Epidermal melanocyte (primary cell): Measurements from ENCODE around the gene CABP7.

Source experiments
- DNase-seq: peaks from one replicate; pipeline ENCODE4 v3.0.0; 2011; ENCODE audit warnings: low spot score; ENCODE audit not compliant: insufficient read length

The CABP7 gene

DNA sequence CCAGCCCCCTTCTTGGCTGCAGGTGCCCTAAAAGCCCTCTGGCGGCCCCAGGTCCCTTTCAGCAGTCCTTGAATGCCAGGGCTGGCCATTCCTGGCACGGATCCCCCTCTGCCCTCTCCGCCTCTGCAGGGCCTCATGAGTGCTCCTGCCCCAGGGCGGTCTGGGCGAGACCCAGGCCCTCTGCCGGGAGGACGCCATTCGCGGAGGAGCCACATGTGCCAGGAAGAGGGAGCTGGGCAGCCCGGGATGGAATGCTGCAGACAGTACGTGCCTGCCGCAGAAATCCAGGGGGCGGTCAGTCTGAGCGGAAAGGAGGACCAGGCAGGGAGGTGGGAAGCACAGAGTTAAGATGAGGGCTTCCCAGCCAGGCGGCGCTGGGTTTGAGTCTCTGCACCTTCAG, 2.8 kb downstream of the CABP7 start:
- no peak for DNase-seq

DNA sequence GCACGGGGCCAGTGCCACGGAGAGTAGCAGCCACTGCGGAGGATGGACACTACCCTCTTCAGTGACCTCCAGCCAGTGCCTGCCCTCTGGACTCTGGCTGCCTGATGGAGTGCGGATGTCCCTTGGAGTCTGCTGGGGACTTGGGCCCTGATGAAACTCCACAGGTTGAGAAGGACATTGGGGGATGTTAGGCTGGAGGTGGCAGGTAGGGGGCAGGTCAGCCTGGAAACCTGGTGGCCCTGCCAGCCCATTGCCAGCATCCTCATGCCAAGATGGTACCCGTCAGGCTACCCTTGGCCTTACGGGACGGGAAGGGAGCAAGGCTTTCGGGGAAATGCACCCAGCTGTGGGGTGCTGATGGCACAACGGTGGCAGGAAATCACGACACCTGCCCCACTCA, 4.0 kb downstream of the CABP7 start:
- DNase-seq: no peak

DNA sequence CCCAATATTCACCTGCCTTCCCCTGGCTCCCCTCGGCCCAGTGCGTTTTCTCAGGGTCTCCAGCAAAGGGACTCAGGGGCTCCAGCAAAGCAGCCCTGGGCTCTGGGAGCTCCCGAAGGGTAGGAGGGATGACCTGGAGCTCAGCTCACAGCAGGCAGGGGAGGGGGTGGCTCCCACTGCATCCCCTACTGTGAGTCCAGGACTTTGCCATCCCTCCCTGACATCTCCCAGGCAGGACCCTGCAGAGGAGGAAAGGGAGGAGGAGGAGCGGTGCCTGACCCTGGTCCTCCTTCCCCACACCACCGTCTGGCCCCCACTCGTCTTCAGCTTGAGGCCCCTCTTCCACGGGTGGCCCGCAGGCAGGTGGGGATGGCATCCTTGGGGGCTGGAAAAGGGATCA, 5.0 kb downstream of the CABP7 start:
- DNase-seq: no peak

DNA sequence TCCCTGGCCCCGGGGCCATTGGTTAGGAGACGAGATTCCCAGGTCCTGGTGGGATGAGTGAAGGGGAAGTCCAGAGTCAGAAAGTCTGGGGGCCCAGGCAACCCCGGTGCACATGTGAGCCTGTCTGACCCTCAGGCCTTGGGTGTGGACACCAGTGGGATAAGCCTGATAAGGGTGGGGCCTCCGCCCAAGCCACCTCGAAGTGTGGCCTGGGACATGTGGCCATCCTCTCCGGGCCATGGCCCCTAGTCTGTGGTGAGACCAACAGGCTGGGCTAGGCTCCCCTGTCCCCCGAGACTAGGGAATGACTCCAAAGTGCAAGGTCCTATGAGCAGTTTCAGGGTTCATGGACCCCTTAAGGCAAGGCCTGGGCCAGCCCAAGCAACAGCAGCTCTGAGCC, 6.3 kb downstream of the CABP7 start:
- no peak for DNase-seq

DNA sequence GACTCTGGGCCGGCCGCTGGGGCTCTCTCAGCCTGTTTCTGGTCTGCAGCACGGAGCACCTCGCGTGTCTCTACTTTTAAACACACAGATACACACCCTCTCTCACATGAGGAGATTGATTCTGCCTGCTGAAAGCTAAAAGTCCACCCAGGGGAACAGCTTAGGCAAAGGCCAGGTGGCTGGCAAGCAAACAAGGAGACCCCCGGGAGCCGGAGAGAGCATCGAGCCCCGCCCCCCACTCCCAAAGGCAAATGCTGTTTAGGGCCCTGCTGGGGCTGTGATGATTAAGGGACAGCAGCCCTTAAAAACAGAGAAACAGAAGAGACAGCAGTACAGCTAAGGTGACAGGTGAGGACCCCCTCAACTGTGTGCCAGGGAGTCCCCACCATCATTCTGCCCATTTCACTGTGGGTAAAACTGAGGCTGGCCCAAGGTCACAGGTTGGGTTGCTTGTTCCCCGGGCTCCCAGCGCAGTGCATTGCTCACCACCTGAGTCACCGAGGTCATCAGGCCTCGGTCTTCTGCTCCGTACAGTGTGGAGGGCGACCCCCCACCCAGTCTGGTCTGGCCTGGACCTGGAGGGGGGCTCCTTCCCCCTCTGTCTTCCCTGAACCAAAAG, 6.8 kb downstream of the CABP7 start:
- DNase-seq: no peak

DNA sequence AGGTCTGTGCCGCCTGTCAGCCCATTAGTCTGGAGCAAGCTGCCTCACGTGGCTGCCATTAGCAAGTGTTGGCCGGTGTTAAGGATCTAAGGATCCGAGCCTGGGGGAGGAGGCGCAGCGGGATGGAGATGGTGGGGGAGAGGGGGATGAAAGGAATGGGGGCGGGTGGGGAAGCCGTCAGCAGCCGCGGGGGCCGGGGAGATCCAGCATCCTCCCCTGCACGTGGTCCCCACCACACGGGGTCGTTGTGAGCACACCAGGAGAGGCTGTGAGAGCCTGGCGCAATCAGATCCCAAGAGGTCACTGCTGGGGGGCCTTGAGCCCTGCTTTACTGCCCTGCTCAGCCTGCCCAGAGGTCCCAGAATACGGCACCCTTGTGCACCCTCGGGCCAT, 7.3 kb downstream of the CABP7 start:
- no peak for DNase-seq

DNA sequence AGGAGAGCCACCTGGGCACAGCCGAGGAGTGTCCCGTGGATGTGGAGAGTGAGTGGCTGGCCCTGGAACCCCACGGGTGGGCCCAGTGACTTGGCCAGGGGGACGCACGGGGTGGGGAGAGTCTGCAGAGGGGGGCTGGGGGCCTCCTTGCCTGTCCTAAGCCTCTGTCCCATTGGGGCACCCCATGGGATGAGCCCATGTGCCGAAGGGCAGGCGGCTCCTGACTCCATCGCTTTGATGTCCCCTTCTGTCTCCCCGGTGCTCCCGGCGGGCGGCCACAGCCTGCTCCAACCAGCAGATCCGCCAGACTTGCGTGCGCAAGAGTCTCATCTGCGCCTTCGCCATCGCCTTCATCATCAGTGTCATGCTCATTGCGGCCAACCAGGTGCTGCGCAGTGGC, 9.4 kb downstream of the CABP7 start:
- no peak for DNase-seq

DNA sequence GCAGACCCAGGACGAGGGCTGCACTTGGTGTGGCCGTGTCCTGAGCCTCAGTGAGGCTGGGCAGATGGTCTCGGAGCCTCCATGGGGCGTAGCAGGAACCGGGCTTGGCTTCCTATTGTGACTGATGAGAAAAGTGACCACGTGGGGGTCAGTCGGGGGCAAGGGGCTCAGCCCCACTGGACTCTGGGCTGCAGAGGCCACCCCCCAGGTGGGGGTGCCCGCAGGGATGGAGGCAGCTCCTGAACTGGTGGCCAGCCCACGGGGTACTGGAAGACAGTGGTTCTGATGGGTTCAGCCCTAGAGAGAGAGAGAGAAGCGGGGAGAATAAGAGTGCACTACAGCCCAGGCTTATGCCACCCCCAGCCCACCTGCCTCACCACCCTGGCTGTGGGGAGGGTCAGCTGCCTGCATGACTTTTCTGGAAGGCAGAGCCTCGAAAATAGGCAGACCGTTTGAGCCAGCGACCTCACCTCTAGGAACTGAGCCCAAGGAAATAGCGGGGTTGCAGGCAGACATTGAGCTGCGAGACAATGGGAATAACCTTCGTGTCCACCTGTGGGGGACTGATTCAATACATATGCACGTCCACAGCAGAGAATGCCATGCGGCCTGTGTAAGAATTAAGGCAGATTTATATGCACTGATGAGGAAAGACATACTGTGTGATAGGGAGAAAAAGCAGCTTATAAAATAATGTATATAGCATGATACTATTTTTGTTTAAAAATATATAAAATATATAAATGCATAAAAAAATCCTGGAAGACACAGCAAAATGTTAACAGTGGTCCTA, 11.5 kb downstream of the CABP7 start:
- no peak for DNase-seq

DNA sequence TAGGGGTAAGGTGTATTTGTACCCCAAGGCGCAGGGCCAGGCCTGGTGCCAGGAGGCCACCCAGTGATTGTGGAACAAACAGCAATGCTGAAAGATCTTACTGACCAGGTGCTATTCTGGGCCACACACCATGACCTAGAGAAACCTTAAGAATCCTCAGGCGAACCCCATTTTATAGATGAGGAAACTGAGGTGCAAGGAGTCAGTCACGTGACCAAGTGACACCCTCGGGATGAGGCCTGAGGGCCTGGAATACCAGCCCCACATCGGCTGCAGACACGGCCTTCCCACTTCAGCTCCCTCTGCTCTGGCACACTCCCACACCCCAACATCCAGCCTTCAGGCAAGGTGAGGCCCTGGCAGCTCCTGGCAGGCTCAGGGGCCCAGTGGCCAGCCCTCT, 13.1 kb downstream of the CABP7 start:
- no peak for DNase-seq

DNA sequence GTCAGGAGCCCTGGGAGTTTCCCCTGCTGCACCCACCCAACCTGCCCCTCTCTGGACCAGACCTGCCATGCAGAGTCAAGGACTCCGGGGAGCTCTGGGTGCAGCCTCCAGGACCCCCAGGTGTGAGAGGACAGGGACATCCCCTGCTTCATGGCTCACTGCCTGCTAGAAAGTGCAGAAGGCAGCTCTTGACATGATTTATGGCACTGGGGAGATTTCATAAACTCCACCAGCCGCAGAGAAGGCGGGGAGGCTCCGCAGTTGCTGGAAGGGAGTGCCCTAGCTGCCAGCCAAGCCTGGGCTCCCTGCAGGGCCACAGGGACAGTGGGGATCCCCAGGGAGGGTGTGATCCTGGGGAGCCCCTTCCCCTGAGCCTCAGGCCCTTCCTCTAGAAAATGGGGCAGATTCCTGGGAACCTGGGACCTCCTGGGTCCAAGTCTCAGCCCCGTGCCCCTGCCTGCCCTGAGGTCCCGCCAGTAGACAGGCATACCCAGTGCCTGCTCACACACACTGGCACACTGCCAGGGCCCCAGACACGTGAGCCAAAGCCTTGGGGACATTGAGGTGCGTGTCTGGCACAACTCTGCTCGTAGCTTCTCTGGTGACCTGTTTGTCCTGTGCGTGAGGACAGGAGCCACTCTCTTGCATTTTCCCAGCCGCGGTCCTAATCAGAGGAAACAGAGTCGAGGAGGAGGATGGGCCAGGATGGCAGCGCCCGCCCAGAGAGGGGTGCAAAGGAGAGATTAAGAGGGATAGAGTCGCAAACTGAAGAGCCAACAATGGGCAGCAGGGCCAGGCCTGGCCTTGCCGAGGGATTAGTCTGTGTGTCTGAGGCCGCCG, 13.8 kb downstream of the CABP7 start:
- no peak for DNase-seq

DNA sequence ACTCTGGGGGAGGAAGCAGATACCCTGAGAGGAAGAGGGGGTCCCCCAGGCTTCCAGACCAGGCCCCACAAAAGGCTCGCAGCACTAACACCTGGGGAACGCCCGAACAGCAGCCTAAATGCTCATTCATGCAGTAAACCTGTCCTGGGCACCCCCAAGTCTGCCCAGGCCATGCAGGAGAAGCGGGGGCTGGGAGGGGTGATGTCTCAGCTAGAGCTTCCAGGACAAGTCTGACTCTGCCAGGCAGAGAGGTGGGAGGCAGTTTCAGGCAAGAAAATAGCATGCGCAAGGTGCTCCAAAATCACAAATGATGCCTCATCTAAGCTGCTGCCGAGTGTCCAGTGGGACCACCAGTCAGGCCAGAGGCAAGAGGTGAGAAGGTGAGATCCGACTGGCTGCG, 14.6 kb downstream of the CABP7 start:
- DNase-seq: no peak

DNA sequence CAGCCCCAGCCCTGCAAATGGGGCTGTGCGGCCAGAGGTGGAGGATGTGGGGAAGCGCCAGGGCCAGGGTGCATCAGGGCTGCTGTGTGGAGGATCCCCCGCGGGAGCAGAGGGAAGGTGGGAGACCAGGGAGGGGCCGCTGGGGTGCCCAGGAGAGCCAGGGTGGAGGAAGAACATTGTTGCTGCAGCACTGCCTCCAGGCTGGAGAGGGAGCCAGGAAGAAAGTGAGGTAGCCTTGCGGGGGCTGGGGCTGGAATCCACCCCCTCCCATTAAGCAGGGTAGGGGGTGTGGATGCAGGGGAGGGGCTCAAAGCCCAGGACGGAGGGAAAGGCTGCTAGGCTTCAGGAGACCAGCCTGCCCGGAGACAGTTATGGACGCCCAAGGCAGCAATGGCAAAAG, 15.0 kb downstream of the CABP7 start:
- no peak for DNase-seq

DNA sequence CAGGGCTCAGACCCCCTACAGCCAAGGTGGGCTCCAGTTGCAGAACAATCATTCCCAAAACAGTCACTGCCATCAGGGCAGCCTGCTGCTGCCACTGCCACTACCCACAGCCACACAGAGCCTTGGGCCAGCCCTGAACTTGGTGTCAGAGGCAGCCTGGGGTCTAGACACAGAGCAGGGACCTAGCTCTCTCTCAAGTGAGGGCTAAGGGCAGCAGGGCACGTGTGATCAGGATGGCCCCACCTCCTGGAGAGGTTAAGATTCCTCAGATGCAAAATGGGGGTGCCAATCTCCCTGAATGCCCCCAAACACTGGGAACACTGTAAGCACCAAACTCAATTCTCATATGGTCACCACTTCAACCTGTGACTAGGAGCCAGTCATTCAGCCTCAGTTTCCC, 15.6 kb downstream of the CABP7 start:
- DNase-seq: no peak

DNA sequence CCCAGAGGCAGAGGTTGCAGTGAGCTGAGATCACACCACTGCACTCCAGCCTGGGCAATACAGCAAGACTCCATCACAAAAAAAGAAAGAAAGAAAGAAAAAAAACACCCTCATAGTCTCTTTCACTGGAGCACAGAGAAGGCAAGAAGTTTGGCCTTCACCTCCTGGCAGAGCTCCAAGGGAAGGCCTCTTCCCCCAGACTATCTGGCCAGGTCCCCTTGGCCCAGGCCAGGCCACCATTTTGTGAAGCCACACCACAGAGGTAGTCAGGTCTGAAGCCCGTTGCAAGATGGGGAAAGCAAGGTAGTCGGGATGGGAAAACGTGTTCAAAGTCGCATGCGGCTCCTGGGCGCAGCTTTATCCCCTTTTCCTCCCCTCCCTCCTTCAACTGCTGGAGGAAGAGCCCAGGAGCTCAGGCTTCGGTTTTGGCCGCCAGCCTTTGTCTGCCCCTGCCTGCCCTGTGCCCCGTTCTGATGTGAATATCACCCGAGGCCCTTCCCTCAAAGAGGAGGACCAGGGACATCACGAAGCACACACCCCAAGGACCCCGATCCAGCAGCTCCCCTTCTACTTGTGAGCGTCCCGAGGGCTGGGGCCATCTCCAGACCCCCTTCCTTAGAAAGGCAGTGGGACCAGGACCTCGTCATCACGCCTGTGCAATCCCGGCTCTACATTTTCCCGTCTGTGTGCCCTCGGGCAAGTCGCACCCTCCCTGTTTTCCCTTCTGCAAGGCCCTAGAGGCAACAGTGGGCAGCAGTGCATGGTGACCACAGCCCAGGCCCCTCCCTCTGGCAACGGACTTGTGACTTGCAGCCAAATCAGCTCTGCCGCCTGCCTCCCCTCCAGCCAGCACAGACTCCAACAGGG, 17.7 kb downstream of the CABP7 start:
- DNase-seq: no peak

DNA sequence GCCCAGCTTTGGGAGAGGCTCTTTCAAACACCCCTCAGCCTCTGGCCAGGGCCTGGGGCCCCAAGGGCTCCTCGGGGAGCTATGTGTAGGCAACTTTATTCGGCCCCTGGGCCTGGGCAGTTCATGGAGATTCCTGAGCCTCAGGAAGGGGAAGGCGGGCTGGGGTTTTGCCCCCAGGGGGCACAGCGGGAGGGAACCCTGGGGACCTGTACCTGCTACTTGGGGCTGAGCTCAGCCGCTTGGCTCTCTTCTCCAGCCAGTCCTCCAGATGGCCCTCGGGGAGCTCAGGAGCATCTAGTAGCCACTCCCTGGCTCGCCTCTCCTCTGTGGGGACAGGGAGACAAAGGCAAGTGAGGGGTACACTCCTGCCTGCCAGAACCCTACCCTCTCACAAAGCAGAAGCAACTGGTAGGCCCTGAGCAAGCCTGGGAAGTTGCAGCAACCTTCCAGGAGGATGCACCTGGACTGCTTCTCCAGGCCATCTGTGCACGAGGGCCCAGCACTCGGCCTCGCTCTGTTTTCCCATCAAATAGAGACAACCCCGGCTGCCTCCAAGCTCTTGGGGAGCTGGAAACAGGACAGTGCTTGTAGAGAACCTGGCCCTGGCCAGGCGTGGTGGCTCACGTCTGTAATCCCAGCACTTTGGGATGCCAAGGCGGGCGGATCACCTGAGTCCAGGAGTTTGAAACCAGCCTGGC, 18.5 kb downstream of the CABP7 start:
- DNase-seq: no peak

DNA sequence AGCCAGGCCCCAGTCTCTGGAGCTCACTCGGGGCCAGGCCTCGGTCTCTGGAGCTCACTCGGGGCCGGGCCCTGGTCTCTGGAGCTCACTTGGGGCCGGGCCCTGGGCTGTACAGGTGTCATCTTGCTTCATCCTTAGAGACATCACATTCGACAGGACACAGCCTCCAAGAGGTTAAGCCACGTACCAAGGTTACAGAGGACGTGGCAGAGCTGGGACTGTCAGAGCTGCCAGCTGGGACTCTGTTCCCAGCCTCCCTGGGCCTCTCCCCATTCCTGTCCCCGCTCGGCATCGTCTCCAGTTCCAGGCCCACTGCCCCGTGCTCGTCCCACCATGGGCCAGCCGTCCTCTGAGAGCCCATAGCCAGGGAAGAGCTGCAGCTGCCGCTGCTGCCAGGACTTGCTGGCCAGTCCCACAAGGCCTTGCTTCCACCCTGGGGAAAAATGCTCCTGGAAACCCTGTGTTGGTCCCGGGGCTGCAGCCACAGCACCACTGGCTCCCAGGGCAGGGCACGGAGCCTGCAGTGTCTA, 19.6 kb downstream of the CABP7 start:
- DNase-seq: no peak

DNA sequence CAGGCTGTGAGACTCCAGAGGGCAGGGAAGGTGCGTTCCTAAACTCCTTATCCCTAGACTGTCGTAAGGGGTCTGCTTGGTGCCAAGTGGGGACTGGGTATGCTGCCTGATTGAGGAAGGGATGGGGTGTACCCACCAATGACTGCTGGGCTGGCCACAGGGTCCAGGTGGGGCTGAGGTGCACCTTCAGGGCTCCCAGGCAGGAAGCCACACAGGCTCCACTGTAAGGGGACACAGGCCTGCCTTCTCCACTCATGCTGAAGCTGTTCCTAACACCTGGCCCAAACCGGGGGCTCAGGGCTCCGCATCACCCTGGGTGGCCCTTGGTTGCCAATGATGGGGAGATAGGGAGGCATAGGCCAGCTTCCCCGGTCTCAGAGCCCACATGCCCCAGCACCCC, 20.4 kb downstream of the CABP7 start:
- no peak for DNase-seq

DNA sequence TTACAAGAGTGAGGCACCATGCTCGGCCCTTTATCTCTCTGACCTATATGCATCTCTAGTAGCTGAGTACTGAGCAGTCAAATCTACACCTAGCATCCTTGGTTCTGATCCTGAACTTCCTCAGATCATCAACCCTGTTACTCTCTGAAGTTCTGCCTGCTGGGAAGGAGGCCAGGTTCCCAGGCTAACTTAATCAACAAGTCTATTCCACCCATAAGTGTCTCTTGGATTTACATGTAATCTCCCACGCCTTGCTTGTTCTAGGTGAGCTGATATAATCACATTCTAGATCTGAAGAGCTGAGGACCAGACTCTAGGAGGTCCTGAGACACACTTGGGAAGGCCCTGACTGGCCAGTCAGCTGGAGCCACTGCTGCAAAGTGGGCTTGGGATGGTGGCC, 22.1 kb downstream of the CABP7 start:
- no peak for DNase-seq

DNA sequence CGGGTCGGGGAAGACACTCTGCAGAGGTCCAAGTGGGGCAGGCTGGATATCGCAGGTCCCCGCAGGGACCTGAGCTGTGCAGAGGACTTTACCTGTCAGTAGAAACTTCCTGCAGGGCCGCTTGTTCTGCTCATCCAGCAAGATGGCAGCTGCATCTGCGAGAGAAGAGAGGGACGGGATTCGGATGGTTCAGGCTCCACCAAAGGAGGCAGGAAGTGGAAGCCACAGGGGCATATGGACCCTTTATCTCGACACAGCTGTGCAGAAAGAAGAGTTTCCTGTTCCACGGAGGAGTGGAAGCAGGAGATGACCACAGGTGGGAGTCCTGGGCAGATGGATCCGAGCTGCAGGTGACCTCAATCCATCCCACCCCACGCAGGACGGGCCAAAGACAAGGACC, 22.5 kb downstream of the CABP7 start:
- DNase-seq: no peak

DNA sequence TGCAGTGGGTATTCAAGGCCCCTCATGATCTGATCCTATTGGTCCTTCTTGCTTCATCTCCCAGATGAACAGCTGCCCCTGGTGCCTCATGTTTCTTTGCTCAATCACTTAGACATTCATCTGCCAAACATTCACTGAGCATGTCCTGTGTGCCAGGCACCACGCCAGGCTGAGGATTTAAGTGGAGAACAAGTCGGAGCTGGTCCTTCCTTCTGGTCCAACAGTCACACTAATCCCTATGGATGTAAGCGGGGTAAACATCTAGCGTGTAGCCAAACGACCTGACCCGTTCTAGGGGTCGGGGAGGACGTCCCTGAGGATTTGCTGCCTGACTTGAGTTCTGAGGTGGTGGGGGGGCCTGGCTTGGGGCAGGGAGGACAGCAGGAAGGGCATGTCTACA, 25.1 kb downstream of the CABP7 start:
- DNase-seq: peak; percentile 15

DNA sequence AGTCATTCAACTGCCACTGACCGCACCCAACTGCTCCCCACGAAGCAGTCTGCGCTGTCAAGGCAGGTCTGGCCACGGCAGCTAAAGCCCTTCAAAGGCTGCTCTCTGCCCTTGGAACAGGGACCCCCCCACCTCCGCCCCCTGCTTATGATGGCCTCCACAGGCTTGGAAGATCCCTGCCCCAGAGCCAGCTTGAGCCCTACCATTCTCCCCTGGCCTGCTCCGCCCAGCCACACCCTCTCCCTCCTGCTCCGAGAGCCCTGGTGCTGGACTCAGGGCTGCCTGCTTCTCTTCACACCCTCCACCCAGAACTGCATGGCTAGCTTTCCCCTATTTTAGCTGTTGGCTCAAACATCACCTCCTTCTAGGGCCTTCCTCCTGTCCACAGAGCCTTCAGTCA, 28.0 kb downstream of the CABP7 start:
- DNase-seq: peak; percentile 12
